LNCAP (cell line): Measurements from ENCODE around the gene MEGF10.

ENCODE experiments used
- TF ChIP-seq, protein P1 (sequence below): fragments of 450-650 bp; IDR thresholded peaks from 2 replicates; pipeline ENCODE4 v1.5.1; 2017; ENCODE audit warnings: mild to moderate bottlenecking

MEGF10 gene

DNA sequence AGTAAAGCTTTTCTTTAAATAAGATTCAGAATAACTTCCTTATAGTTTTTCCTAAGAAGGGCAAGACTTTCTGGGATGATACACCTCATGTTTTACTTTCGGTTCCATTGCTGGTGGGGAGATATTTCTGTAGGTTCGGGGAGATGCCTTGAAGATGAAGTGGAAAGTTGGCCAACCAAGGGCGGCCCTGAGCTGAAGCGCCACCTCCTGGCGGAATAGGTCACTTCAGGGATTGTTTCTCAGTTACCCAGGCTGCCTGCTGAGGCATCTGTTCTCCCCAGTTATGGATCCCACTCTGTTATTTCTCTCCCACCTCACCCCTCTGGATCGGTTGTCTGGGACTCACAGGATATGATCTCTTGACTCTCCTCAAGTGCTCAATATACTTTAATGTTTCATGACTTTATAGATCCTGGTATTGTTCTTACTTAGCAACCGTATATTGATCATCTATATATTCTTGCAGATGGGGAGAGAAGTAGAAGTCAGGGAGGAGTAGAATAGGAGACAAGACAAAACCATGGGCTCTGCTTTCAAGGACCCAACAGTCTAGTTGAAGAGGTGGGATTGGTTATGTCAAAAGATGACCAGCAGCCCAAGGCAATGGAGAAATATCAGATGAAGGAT is 23.4 kb downstream of the MEGF10 start:
- TF ChIP-seq, protein P1, sequence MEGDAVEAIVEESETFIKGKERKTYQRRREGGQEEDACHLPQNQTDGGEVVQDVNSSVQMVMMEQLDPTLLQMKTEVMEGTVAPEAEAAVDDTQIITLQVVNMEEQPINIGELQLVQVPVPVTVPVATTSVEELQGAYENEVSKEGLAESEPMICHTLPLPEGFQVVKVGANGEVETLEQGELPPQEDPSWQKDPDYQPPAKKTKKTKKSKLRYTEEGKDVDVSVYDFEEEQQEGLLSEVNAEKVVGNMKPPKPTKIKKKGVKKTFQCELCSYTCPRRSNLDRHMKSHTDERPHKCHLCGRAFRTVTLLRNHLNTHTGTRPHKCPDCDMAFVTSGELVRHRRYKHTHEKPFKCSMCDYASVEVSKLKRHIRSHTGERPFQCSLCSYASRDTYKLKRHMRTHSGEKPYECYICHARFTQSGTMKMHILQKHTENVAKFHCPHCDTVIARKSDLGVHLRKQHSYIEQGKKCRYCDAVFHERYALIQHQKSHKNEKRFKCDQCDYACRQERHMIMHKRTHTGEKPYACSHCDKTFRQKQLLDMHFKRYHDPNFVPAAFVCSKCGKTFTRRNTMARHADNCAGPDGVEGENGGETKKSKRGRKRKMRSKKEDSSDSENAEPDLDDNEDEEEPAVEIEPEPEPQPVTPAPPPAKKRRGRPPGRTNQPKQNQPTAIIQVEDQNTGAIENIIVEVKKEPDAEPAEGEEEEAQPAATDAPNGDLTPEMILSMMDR, result peak; percentile 86

DNA sequence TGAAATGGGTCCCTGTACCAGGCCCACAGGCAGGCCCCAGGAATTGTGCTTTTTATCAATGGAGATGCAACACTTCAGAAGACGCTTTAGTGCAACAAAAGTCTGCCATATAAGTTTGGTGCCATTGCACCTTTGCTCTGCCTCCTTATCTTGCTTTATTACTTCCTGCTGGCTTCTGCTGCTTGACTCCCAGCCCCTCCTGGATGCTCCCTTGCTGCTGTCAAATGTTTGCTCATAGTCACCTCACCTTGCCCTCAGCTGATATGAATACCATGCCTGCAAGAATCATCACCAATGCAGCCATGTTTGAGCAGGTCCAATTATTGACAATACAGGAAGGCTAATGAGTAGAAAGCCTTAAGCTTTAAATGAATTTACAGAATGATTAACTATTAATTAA is 25.4 kb downstream of the MEGF10 start:
- TF ChIP-seq, protein P1, result no peak

DNA sequence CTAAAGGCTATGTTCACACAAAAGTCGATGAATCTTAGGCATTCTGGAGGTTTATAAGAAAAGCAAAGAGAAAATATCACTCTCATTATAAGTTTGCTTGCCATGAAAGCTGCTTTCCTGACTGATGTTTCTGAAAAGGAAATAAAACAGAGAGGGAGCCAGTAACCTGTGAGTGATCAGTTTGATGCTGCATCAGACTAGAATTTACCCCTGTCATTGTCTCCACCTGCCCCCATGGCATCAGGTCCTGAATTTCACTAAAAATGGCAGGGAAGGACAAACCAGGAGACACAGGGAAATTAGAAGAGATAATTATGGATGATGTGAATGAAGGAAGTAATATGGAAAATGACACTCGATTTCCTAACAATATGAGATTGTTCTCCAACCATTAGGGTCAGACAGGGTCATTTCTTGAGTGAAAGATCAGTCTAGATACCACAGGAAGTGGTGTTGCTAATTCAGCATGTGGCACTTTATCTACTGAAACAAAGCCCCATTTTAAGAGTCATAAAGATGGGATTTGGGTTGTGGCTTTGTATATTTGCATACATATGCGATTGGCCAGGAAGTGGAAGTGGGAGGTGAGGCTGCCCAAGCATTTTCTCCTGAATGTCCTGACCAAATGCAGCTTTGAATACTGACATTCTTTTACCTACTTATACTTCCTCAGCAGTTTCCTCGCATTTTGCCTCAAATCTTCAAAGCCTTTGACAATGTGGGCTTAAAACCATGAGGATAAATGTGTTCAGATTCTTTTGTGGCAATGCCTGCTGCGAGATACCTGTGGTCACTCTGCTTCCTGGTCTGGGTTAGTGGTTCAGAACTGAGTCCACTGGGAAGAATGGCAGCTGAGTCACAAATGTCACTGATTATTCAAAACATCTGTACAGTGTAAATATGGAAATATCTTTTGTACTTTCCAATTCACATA is 29.7 kb downstream of the MEGF10 start:
- TF ChIP-seq, protein P1, result no peak

DNA sequence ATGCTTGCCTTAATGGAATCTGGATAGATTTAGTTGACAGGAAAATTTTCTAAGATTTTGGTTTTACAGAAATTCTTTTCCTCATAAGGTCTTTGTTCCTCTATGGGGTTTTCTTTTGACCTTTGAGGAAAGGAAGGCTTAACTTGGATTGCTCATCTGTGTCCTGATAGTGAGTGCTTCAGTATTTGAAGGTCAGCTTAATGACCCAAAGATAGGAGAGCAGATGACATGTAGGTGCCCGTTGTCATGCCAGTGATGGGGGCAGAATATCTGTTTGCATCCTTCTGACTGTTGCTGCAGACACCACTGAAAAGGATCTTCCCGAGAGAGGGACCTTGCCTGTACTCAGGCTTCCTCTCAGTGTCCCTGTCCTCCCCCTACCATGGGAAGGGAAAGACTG is 30.9 kb downstream of the MEGF10 start:
- TF ChIP-seq, protein P1, result no peak

DNA sequence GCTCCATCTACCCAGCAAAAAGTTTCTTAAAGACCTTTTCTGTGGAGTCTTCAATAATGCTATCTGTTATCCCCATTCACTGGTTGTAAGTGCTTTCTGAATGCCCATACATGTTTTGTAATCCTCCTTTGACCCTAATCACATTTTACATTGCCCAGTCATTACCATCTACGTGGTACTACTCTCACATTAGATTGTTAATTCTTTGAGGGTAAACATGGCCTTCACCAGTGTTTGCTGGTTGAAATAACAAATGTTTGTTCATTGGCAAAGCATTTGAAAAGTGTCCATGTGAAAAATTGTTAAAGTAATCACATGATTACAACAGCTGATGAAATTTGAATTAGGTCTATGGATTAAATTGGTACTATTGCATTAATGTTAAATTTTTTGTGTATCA is 31.8 kb downstream of the MEGF10 start:
- TF ChIP-seq, protein P1, result no peak

DNA sequence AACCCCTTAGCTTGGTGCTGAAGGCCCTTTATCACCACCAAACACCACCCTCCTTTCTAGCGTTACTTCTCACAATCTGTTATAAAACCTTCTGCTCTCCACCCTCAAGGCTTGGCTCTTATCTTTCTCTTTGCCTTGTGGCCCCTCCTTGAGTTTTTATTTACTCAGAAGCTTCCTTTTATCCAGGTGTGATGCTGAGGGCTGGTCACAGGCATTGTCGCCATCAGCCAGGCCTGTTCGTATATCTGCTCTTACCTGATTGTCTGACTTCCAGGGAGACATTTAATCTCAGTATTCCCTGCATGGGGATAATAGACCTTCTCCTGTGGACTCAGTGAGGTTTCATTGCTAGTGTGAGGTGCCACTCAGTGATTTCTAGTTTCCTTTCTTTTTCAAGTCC is 34.2 kb downstream of the MEGF10 start:
- TF ChIP-seq, protein P1, result no peak

DNA sequence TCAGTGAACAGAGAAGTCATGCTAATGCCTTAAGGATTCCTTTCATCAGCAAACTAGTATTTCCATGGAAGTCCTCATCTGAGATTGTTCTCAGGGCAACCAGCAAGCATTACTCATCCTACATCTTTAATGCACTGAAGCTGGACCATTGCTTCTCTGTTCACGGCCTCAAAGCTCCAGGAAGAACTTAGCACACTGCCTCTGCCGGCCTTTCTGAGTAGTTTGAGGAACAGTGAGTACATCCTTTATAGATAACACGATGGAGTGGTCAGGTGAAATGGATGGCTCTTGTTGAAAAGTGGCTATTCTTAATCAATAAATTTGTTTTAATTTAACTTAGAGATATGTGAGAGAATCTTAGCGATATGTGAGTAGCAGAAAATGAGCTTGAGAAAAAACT is 35.8 kb downstream of the MEGF10 start:
- TF ChIP-seq, protein P1, result no peak
